Parathyroid adenoma (tissue), 2 donors: Measurements from ENCODE around the gene SIRPD.
"Not testable (repeated sequence)": the region's sequence is repeated elsewhere in the genome, so short reads cannot be mapped to it uniquely, and the experiment has no call there.

Experiments
- H2AFZ ChIP-seq: fragments of 300-600 bp; sonication (generic); one replicate; pipeline ENCODE4 v1.7.0; 2017; ENCODE audit warnings: antibody characterized with exemption, mild to moderate bottlenecking
- H3K27ac ChIP-seq: fragments of 300-600 bp; sonication (generic); one replicate; pipeline ENCODE4 v1.7.0; 2017
- H3K27me3 ChIP-seq: fragments of 300-600 bp; sonication (generic); one replicate; pipeline ENCODE4 v1.7.0; 2017; ENCODE audit warnings: low read length; ENCODE audit not compliant: control insufficient read depth, insufficient read depth
- H3K36me3 ChIP-seq: fragments of 300-600 bp; sonication (generic); one replicate; pipeline ENCODE4 v1.7.0; 2017; ENCODE audit warnings: low read length; ENCODE audit not compliant: control insufficient read depth, insufficient read depth
- H3K4me1 ChIP-seq: fragments of 300-600 bp; sonication (generic); one replicate; pipeline ENCODE4 v1.7.0; 2017; ENCODE audit warnings: control low read depth
- H3K4me2 ChIP-seq: fragments of 300-600 bp; sonication (generic); one replicate; pipeline ENCODE4 v1.7.0; 2017; ENCODE audit warnings: low read length
- H3K4me3 ChIP-seq: fragments of 300-600 bp; sonication (generic); one replicate; pipeline ENCODE4 v1.7.0; 2017; ENCODE audit warnings: low read depth, low read length
- H3K79me2 ChIP-seq: fragments of 300-600 bp; sonication (generic); one replicate; pipeline ENCODE4 v1.7.0; 2017; ENCODE audit warnings: control low read depth
- H3K9ac ChIP-seq: fragments of 300-600 bp; sonication (generic); one replicate; pipeline ENCODE4 v1.7.0; 2017; ENCODE audit warnings: mild to moderate bottlenecking
- H3K9me3 ChIP-seq: fragments of 300-600 bp; sonication (generic); one replicate; pipeline ENCODE4 v1.7.0; 2017; ENCODE audit warnings: low read length; ENCODE audit not compliant: control insufficient read depth
- TF ChIP-seq, protein P1 (sequence below): fragments of 300-600 bp; sonication (generic); IDR thresholded peaks from one replicate; pipeline ENCODE4 v1.7.0; 2017; ENCODE audit warnings: antibody characterized with exemption, mild to moderate bottlenecking
- donor health status: primary hyperparathyroidism.

Gene SIRPD

DNA sequence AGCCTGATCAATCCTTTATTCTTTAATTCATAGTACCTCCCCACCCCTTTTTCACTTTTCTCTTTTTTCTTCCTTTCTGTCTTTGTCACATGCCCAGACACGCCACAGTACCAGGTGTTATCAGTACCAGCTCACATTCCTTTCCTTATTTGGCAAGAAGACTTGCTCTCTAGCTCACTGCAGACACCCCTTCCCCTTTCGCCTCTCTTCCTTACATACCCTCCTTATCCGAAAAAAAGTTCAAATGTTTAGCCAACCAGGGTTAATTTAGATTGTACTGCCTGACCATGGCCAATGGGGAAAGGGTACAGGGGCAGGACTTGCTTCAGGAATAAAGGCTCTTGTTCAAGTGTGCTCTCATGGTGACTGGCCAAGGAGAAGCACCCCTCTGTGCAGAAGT, 57.0 kb downstream of the SIRPD start:
- no peak overlapping the region for H3K4me3 ChIP-seq
- TF ChIP-seq, protein P1, sequence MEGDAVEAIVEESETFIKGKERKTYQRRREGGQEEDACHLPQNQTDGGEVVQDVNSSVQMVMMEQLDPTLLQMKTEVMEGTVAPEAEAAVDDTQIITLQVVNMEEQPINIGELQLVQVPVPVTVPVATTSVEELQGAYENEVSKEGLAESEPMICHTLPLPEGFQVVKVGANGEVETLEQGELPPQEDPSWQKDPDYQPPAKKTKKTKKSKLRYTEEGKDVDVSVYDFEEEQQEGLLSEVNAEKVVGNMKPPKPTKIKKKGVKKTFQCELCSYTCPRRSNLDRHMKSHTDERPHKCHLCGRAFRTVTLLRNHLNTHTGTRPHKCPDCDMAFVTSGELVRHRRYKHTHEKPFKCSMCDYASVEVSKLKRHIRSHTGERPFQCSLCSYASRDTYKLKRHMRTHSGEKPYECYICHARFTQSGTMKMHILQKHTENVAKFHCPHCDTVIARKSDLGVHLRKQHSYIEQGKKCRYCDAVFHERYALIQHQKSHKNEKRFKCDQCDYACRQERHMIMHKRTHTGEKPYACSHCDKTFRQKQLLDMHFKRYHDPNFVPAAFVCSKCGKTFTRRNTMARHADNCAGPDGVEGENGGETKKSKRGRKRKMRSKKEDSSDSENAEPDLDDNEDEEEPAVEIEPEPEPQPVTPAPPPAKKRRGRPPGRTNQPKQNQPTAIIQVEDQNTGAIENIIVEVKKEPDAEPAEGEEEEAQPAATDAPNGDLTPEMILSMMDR: no peak
- no peaks in the 10 kb centered on the region for H3K27me3 ChIP-seq
- no peaks in the 10 kb centered on the region for H3K36me3 ChIP-seq
- no peak overlapping the region for H3K9ac ChIP-seq
- no peaks in the 10 kb centered on the region for H3K79me2 ChIP-seq
- H3K4me1 ChIP-seq: no peaks in the 10 kb centered on the region
- no peak overlapping the region for H2AFZ ChIP-seq
- no peaks in the 10 kb centered on the region for H3K9me3 ChIP-seq
- H3K4me2 ChIP-seq: no peak overlapping the region
- H3K27ac ChIP-seq: no peak overlapping the region

DNA sequence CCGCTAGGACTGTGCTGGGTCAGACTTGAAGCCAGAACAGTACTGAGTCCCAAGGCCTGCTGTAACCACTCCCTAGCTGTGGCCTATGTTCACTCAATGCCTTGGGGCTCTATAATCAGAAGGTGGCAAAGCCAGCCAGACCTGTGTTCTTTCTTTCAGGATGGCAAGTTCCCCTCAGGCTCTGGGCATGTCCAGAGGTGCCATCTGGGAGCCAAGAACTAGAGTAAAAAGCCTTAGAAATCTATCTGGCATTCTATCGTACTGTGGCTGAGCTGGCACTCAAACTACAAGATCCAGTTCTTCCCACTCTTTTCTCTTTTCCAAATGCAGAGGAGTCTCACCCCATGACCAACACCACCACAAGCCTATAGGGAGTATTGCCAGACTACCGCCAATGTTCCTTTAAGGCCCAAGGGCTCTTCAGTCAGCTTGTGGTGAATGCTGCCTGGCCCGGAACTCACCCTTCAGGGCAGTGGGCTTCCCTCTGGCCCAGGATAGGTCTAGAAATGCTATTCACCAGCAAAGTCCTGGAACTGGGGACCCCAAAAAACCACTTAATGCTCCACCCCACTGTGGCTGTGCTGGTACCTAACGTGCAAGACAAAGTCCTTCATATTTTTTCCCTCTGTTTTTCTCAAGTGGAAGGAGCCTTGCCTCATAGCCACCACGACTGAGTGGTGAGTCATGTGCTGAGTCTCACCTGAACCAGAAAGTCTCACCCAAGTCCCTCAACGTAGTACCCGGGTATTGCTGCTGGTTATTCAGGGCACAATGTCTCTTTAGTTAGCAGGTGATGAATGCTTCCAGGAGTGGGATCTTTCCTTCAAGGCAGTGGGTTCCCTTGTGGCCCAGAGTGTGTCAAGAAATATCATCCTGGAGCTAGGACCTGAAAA, 57.7 kb downstream of the SIRPD start:
- no peaks in the 10 kb centered on the region for H3K79me2 ChIP-seq
- no peak overlapping the region for H3K27ac ChIP-seq
- no peak overlapping the region for H2AFZ ChIP-seq
- H3K36me3 ChIP-seq: no peaks in the 10 kb centered on the region
- TF ChIP-seq, protein P1: no peak
- no peaks in the 10 kb centered on the region for H3K9me3 ChIP-seq
- H3K4me3 ChIP-seq: no peak overlapping the region
- H3K9ac ChIP-seq: no peak overlapping the region
- H3K27me3 ChIP-seq: no peaks in the 10 kb centered on the region
- no peak overlapping the region for H3K4me2 ChIP-seq
- no peaks in the 10 kb centered on the region for H3K4me1 ChIP-seq

DNA sequence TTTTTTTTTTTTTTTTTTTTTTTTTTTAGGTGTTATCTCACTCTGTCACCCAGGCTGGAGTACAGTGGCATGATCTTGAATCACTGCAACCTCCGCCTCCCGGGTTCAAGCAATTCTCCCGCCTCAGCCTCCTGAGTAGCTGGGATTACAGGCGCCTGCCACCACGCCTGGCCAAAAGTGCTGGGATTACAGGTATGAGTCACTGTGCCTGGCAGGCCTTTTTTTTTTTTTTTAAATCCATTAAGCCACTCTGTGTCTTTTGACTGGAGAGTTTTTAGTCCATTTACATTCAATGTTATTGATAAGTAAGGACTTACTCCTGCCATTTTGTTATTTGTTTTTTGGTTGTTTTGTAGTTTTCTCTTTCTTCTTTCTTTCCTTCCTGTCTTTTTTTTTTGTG, 60.1 kb downstream of the SIRPD start:
- H3K4me2 ChIP-seq, H3K9ac ChIP-seq, H2AFZ ChIP-seq, H3K36me3 ChIP-seq, H3K27ac ChIP-seq, H3K4me3 ChIP-seq, H3K9me3 ChIP-seq, H3K4me1 ChIP-seq, H3K27me3 ChIP-seq, H3K79me2 ChIP-seq: not testable (repeated sequence)

DNA sequence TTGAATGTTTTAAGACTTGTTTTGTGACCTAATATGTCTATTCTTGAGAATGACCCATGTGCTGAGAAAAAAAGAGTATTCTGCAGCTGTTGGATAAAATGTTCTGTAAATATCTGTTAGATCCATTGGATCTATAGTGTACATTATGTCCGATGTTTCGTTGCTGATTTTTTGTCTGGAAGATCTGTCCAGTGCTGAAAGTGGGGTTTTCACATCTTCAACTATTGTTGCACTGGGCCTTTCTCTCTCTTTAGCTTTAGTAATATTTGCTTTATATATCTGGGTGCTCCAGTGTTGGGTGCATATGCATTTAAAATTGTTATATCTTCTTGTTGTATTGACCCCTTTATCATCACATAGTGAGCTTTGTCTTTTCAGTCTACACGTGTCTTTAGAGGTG, 60.6 kb downstream of the SIRPD start:
- no peak overlapping the region for H3K27ac ChIP-seq
- H3K79me2 ChIP-seq: no peaks in the 10 kb centered on the region
- H3K36me3 ChIP-seq: no peaks in the 10 kb centered on the region
- no peak overlapping the region for H3K4me3 ChIP-seq
- H3K4me1 ChIP-seq: no peaks in the 10 kb centered on the region
- H3K9ac ChIP-seq: no peak overlapping the region
- H3K27me3 ChIP-seq: no peaks in the 10 kb centered on the region
- TF ChIP-seq, protein P1: no peak
- no peak overlapping the region for H3K4me2 ChIP-seq
- H2AFZ ChIP-seq: no peak overlapping the region
- no peaks in the 10 kb centered on the region for H3K9me3 ChIP-seq

DNA sequence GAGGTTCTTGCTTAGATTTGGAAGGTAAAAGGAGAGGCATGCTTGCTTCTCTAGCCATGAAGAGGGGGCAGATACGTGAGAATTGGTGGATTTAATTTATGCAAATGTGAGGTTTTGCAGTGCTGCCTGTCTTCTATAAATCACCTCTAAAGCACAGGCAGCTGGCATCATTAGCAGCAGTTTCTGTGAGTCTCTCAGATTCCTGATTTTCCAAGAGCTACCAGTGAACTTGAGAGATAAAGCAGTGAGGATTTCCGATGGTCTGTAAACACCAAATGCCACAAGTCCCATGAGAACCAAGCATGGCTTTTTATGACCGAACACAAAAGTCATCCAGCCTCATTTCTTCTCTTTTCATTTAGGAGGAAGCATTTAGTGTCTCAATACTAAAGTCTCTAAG, 63.1 kb downstream of the SIRPD start:
- H3K4me3 ChIP-seq: no peak overlapping the region
- no peaks in the 10 kb centered on the region for H3K79me2 ChIP-seq
- no peak overlapping the region for H3K4me2 ChIP-seq
- no peak overlapping the region for H3K9ac ChIP-seq
- TF ChIP-seq, protein P1: no peak
- H3K27ac ChIP-seq: no peak overlapping the region
- no peak overlapping the region for H2AFZ ChIP-seq
- H3K36me3 ChIP-seq: no peaks in the 10 kb centered on the region
- H3K27me3 ChIP-seq: no peaks in the 10 kb centered on the region
- H3K9me3 ChIP-seq: no peaks in the 10 kb centered on the region
- H3K4me1 ChIP-seq: no peaks in the 10 kb centered on the region
